ENCODE data around the gene AK1. TPM values are rescaled to one million over a fixed set of nuclear protein-coding genes. Genes with fewer than 3 reads are reported as not detected.

Gene AK1
- total and polyA plus RNA-seq, 2 of the 13 experiments (the other 11 are each of a cell fraction or from before 2014, with no cell fraction given), result 19.1 to 32.8 TPM

DNA sequence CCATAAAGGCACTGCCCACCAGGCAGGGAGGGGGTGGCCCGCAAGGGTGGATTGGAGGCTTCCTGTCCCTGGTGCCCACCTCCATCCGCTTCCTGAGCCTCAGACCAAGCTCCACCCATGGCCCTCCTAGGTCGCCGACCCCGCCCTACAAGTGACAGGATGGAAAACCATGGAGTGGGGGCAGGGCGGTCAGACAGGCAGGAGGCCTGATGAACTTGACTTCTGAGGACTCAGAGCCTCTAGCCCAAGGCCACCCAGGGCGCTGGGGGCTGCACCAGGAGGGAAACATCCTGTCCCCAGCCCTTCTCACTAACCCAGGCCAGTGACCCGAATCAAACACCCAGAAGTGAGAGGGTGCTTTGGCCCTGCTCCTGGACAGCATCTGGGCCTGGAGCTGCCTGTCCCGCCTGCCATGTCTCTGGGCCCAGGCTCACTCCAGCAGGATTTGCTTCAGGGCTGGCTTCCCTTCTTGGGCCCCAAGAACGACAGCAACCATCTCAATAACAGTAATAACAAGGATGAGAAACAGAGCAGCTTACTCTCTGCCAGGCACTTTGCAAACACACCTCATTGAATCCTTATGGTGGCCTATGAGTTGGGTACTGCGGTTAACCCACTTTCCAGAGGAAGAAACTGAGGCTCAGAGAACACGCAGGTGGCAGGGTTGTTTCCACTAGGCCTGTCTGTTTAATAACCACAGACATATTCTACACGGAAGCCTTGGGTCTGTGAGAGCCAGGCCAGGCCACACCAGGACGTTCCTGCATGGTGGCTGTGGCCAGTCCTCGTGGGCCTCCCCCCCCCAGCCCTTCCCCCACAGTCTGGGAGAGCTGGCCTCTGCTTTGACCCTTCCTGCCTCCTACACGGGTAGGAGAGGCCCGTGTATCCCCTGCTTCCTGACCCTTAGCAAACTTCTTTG, 26.3 kb upstream of the AK1 start (continued):
- TF ChIP-seq GABPA (IDR thresholded peaks at IDR 0.05; ENCODE audit: low read depth, low read length) (no peak), GABPA (CRISPR knock-in tag; IDR thresholded peaks at IDR 0.05; ENCODE audit: low read depth) (peak; percentile 74), ZBTB3 (CRISPR knock-in tag; IDR thresholded peaks at IDR 0.05; ENCODE audit: borderline replicate concordance, low read depth) (no peak), PITX1 (CRISPR knock-in tag; IDR thresholded peaks at IDR 0.05) (peak; percentile 73), ZNF326 (CRISPR knock-in tag; IDR thresholded peaks at IDR 0.05; ENCODE audit: borderline replicate concordance) (no peak), SIX1 (CRISPR knock-in tag; IDR thresholded peaks at IDR 0.05; ENCODE audit: borderline replicate concordance) (no peak), HDAC6 (IDR thresholded peaks at IDR 0.05; ENCODE audit: low read depth, low read length) (no peak), ZNF614 (CRISPR knock-in tag; IDR thresholded peaks at IDR 0.05; ENCODE audit: borderline replicate concordance) (peak; percentile 66; the same call in 1 of the 2 replicates), NBN (conservative IDR thresholded peaks at IDR 0.05) (no peak), HNRNPK (IDR thresholded peaks at IDR 0.05; ENCODE audit: low read depth, low read length, poor library complexity, severe bottlenecking) (no peak), ZNF432 (CRISPR knock-in tag; IDR thresholded peaks at IDR 0.05; ENCODE audit: borderline replicate concordance) (no peak), RBM22 (optimal IDR thresholded peaks at IDR 0.05; ENCODE audit: low read length) (no peak), GLI4 (CRISPR knock-in tag; IDR thresholded peaks at IDR 0.05; ENCODE audit: borderline replicate concordance) (no peak), GATAD2A (CRISPR knock-in tag; IDR thresholded peaks at IDR 0.05) (peak; percentile 82), TCF7 (IDR thresholded peaks at IDR 0.05; ENCODE audit: low read depth) (no peak), ZNF660 (CRISPR knock-in tag; IDR thresholded peaks at IDR 0.05; ENCODE audit: borderline replicate concordance, low read depth) (no peak), ZNF530 (CRISPR knock-in tag; IDR thresholded peaks at IDR 0.05; ENCODE audit: low read depth) (no peak), NFIB (CRISPR knock-in tag; IDR thresholded peaks at IDR 0.05; ENCODE audit: borderline replicate concordance) (no peak), ZNF484 (CRISPR knock-in tag; IDR thresholded peaks at IDR 0.05; ENCODE audit: borderline replicate concordance, low read depth) (no peak), ZKSCAN8 (CRISPR knock-in tag; IDR thresholded peaks at IDR 0.05; ENCODE audit: borderline replicate concordance) (peak; percentile 54; the same call in 1 of the 2 replicates)
- TF ChIP-seq, protein P1, sequence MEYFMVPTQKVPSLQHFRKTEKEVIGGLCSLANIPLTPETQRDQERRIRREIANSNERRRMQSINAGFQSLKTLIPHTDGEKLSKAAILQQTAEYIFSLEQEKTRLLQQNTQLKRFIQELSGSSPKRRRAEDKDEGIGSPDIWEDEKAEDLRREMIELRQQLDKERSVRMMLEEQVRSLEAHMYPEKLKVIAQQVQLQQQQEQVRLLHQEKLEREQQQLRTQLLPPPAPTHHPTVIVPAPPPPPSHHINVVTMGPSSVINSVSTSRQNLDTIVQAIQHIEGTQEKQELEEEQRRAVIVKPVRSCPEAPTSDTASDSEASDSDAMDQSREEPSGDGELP (IDR thresholded peaks at IDR 0.05; ENCODE audit: borderline replicate concordance, low read depth), result no peak; the same call in 1 of the 2 replicates
- TF ChIP-seq, protein P2, sequence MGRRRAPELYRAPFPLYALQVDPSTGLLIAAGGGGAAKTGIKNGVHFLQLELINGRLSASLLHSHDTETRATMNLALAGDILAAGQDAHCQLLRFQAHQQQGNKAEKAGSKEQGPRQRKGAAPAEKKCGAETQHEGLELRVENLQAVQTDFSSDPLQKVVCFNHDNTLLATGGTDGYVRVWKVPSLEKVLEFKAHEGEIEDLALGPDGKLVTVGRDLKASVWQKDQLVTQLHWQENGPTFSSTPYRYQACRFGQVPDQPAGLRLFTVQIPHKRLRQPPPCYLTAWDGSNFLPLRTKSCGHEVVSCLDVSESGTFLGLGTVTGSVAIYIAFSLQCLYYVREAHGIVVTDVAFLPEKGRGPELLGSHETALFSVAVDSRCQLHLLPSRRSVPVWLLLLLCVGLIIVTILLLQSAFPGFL (CRISPR knock-in tag; IDR thresholded peaks at IDR 0.05), result 0 out of 2 replicates have a peak, but pooled peaks have one; percentile 28
- TF ChIP-seq, protein P3, sequence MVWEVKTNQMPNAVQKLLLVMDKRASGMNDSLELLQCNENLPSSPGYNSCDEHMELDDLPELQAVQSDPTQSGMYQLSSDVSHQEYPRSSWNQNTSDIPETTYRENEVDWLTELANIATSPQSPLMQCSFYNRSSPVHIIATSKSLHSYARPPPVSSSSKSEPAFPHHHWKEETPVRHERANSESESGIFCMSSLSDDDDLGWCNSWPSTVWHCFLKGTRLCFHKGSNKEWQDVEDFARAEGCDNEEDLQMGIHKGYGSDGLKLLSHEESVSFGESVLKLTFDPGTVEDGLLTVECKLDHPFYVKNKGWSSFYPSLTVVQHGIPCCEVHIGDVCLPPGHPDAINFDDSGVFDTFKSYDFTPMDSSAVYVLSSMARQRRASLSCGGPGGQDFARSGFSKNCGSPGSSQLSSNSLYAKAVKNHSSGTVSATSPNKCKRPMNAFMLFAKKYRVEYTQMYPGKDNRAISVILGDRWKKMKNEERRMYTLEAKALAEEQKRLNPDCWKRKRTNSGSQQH (CRISPR knock-in tag; IDR thresholded peaks at IDR 0.05; ENCODE audit: low read depth), result 0 out of 2 replicates have a peak, but pooled peaks have one; percentile 29

Data from HepG2 (cell line).